Effector memory CD4-positive, alpha-beta T cell (primary cell): ENCODE results near the gene ATP6AP1.

Source experiments
- DNase-seq, 3 donors: peaks; one replicate each; pipeline ENCODE4 v3.0.0-alpha.2; 2020
- H3K27ac ChIP-seq: 2 replicates; pipeline ENCODE4 v1.7.0; 2013; ENCODE audit warnings: mild to moderate bottlenecking, low read length, moderate library complexity; ENCODE audit not compliant: insufficient read depth, poor library complexity, severe bottlenecking
- H3K27me3 ChIP-seq: replicated peaks from 2 replicates; pipeline ENCODE4 v1.7.0; 2013; ENCODE audit warnings: mild to moderate bottlenecking, low read length; ENCODE audit not compliant: insufficient read depth, control insufficient read depth, poor library complexity, severe bottlenecking
- H3K36me3 ChIP-seq: 2 replicates; pipeline ENCODE4 v1.7.0; 2013; ENCODE audit warnings: mild to moderate bottlenecking, low read length, moderate library complexity; ENCODE audit not compliant: control insufficient read depth, insufficient read depth
- H3K4me1 ChIP-seq: 2 replicates; pipeline ENCODE4 v1.7.0; 2013; ENCODE audit warnings: low read length, mild to moderate bottlenecking; ENCODE audit not compliant: control insufficient read depth, insufficient read depth, poor library complexity, severe bottlenecking
- H3K4me3 ChIP-seq: 2 replicates; pipeline ENCODE4 v1.7.0; 2013; ENCODE audit warnings: low read length, low read depth, mild to moderate bottlenecking; ENCODE audit not compliant: insufficient read depth, poor library complexity, severe bottlenecking
- H3K9me3 ChIP-seq: 2 replicates; pipeline ENCODE4 v1.7.0; 2013; ENCODE audit warnings: mild to moderate bottlenecking, low read length, moderate library complexity; ENCODE audit not compliant: control insufficient read depth

The ATP6AP1 gene

GRCh38 chrX:154409222-154409871 lies 19.1 kb upstream of the ATP6AP1 start, which contains the start of gene DNASE1L1:
TSS of gene DNASE1L1 (minus strand) at chrX:154409254. CDS start at chrX:154405568, 3,686 bp downstream.
- Histone ChIP-seq H3K9me3 (no peaks in the 10 kb centered on the region), H3K4me3 (no peak within 1 kb of the TSS), H3K36me3 (no peaks in the 10 kb centered on the region), H3K27me3 (no peaks in the 10 kb centered on the region), H3K27ac (no peak within 1 kb of the TSS), H3K4me1 (peaks cover 9% of the 10 kb centered on the region)
- peak in 1 of 3 donors; percentile 31 for DNase-seq

- H3K4me1 ChIP-seq: peaks cover 9% of the 10 kb centered on the region
- no peaks in the 10 kb centered on the region for H3K27me3 ChIP-seq
- no peak for DNase-seq
- no peaks in the 10 kb centered on the region for H3K36me3 ChIP-seq
- H3K9me3 ChIP-seq: no peaks in the 10 kb centered on the region
- H3K4me3 ChIP-seq: peak overlapping the region; percentile 62
- peak overlapping the region; percentile 70 for H3K27ac ChIP-seq
These were observed 16.5 kb upstream of the ATP6AP1 start for GRCh38 chrX:154411981-154412340.

- H3K4me3 ChIP-seq: peak overlapping the region; percentile 62
- no peaks in the 10 kb centered on the region for H3K9me3 ChIP-seq
- peaks cover 9% of the 10 kb centered on the region for H3K4me1 ChIP-seq
- DNase-seq: no peak
- H3K27me3 ChIP-seq: no peaks in the 10 kb centered on the region
- H3K36me3 ChIP-seq: no peaks in the 10 kb centered on the region
- H3K27ac ChIP-seq: peak overlapping the region; percentile 70
These were observed 16.0 kb upstream of the ATP6AP1 start for GRCh38 chrX:154412468-154412867.

GRCh38 chrX:154413142-154413541 lies 15.3 kb upstream of the ATP6AP1 start:
- DNase-seq: no peak
- Histone ChIP-seq H3K27ac (no peak overlapping the region), H3K4me1 (peaks cover 9% of the 10 kb centered on the region), H3K9me3 (no peaks in the 10 kb centered on the region), H3K4me3 (no peak overlapping the region), H3K36me3 (no peaks in the 10 kb centered on the region), H3K27me3 (no peaks in the 10 kb centered on the region)

GRCh38 chrX:154417157-154417556 lies 11.3 kb upstream of the ATP6AP1 start:
- H3K36me3 ChIP-seq: no peaks in the 10 kb centered on the region
- H3K27me3 ChIP-seq: no peaks in the 10 kb centered on the region
- H3K4me3 ChIP-seq: no peak overlapping the region
- DNase-seq: no peak
- no peaks in the 10 kb centered on the region for H3K9me3 ChIP-seq
- H3K27ac ChIP-seq: no peak overlapping the region
- H3K4me1 ChIP-seq: peaks cover 7% of the 10 kb centered on the region

GRCh38 chrX:154419189-154419588 lies 9.3 kb upstream of the ATP6AP1 start:
- no peak for DNase-seq
- Histone ChIP-seq H3K9me3 (no peaks in the 10 kb centered on the region), H3K36me3 (no peaks in the 10 kb centered on the region), H3K4me1 (no peaks in the 10 kb centered on the region), H3K27ac (no peak overlapping the region), H3K4me3 (no peak overlapping the region), H3K27me3 (no peaks in the 10 kb centered on the region)

- H3K9me3 ChIP-seq: no peaks in the 10 kb centered on the region
These were observed 8.6 kb upstream of the ATP6AP1 start for GRCh38 chrX:154419688-154420401.

GRCh38 chrX:154420402-154420756 lies 8.1 kb upstream of the ATP6AP1 start:
- H3K27ac ChIP-seq: no peak overlapping the region
- DNase-seq: no peak
- H3K27me3 ChIP-seq: no peaks in the 10 kb centered on the region
- H3K36me3 ChIP-seq: no peaks in the 10 kb centered on the region
- no peak overlapping the region for H3K4me3 ChIP-seq
- no peaks in the 10 kb centered on the region for H3K9me3 ChIP-seq
- no peaks in the 10 kb centered on the region for H3K4me1 ChIP-seq

More at GRCh38 chrX:154419688-154420401, 8.6 kb upstream of the ATP6AP1 start:
- no peak overlapping the region for H3K27ac ChIP-seq
- H3K27me3 ChIP-seq: no peaks in the 10 kb centered on the region
- no peaks in the 10 kb centered on the region for H3K36me3 ChIP-seq
- H3K4me3 ChIP-seq: no peak overlapping the region
- H3K4me1 ChIP-seq: no peaks in the 10 kb centered on the region
- DNase-seq: no peak

- no peak for DNase-seq
- peaks cover 3% of the 10 kb centered on the region for H3K4me1 ChIP-seq
- H3K9me3 ChIP-seq: no peaks in the 10 kb centered on the region
- H3K27ac ChIP-seq: no peak overlapping the region
- H3K36me3 ChIP-seq: peaks cover 6% of the 10 kb centered on the region
- H3K27me3 ChIP-seq: no peaks in the 10 kb centered on the region
- no peak overlapping the region for H3K4me3 ChIP-seq
These were observed 1.3 kb upstream of the ATP6AP1 start for GRCh38 chrX:154426916-154427770.

GRCh38 chrX:154429711-154430110 lies 1.2 kb downstream of the ATP6AP1 start:
- DNase-seq: no peak
- H3K36me3 ChIP-seq: peaks cover 10% of the 10 kb centered on the region
- H3K4me3 ChIP-seq: no peak overlapping the region
- no peaks in the 10 kb centered on the region for H3K9me3 ChIP-seq
- H3K27me3 ChIP-seq: no peaks in the 10 kb centered on the region
- no peak overlapping the region for H3K27ac ChIP-seq
- H3K4me1 ChIP-seq: peaks cover 3% of the 10 kb centered on the region
